Left lung (tissue), 10 donors: ENCODE measurements around the gene CLCN1. TPM values are rescaled to one million over a fixed set of nuclear protein-coding genes. Genes with fewer than 3 reads are reported as not detected.

ENCODE experiments used
- ATAC-seq: fragments of 200-7000 bp; cut with Tn5 transposase; one replicate; pipeline ENCODE4 v1.9.1; 2020; ENCODE audit warnings: moderate library complexity
- DNase-seq, 4 donors: peaks; one replicate each; pipeline ENCODE4 v3.0.0-alpha.2; 2013 to 2020
- H3K27ac ChIP-seq, 2 donors: fragments of 200-600 bp; sonication (generic) in 1 of 2; one replicate each; pipeline versions ENCODE4 v1.5.0 to v1.8.0; 2020 to 2021
- H3K27me3 ChIP-seq, 2 donors: fragments of 200-600 bp; sonication (generic) in 1 of 2; one replicate each; pipeline versions ENCODE4 v1.5.0 to v1.8.0; 2020 to 2021
- H3K36me3 ChIP-seq, 2 donors: fragments of 200-600 bp; sonication (generic) in 1 of 2; one replicate each; pipeline versions ENCODE4 v1.5.0 to v1.8.0; 2020 to 2021
- H3K4me1 ChIP-seq, 2 donors: fragments of 200-600 bp; one replicate each; pipeline ENCODE4 v1.8.0; 2021
- H3K4me3 ChIP-seq, 2 donors: fragments of 200-600 bp; sonication (generic) in 1 of 2; one replicate each; pipeline versions ENCODE4 v1.5.0 to v1.8.0; 2020 to 2021; ENCODE audit warnings: mild to moderate bottlenecking in 1 of 2
- H3K9me3 ChIP-seq, 2 donors: fragments of 200-600 bp; sonication (generic) in 1 of 2; one replicate each; pipeline versions ENCODE4 v1.5.0 to v1.8.0; 2020 to 2021
- CTCF ChIP-seq, 2 donors: fragments of 200-600 bp; sonication (generic) in 1 of 2; IDR thresholded peaks; one replicate each; pipeline versions ENCODE4 v1.5.0 to v1.8.0; 2021; ENCODE audit warnings: antibody characterized with exemption in 2 of 2
- intact Hi-C, 2 donors: fragments of 100-400 bp; cut with DNase I; formaldehyde crosslinking; loops; one replicate each; pipeline versions ENCODE4 v1.11.2 to v1.14.2; 2022
- polyA plus RNA-seq, 6 donors: library from polyadenylated mRNA; unstranded; fragments of 120-200 nt; gene quantifications; one replicate each; pipeline ENCODE4 v1.2.1, GENCODE V29; 2013; ENCODE audit not compliant: insufficient read length in 6 of 6
- total RNA-seq, 2 donors: library from RNA; stranded (reverse); fragmentation: NEBNext Ultra II Directional; extraction: Animal tissue kit (Norgen Biotek cat#: 25700); gene quantifications; one replicate each; pipeline ENCODE4 v1.2.1, GENCODE V29; 2021
- donor health status: DM: no; HTN: yes; CAD: no.
- donor health status: DM: no; HTN: no; CAD: no.

CLCN1 gene
- total and polyA plus RNA-seq, 8 donors: 0.08 to 0.09 (median 0.08) TPM; not detected in 5

GRCh38 chr7:143325240-143325639, 9.3 kb downstream of the CLCN1 start:
- TF ChIP-seq CTCF (IDR thresholded peaks at IDR 0.05): no peak

GRCh38 chr7:143327903-143328302, 12.0 kb downstream of the CLCN1 start:
- intact Hi-C loops: no loop called here
- no peak for TF ChIP-seq CTCF (IDR thresholded peaks at IDR 0.05)
- no peaks in the 10 kb centered on the region for H3K4me1 ChIP-seq
- no peak for DNase-seq
- H3K36me3 ChIP-seq: no peaks in the 10 kb centered on the region
- no peak for ATAC-seq
- H3K4me3 ChIP-seq: no peak overlapping the region
- no peak overlapping the region for H3K27ac ChIP-seq
- H3K9me3 ChIP-seq: no peaks in the 10 kb centered on the region
- no peaks in the 10 kb centered on the region for H3K27me3 ChIP-seq

More at GRCh38 chr7:143325240-143325639, 9.3 kb downstream of the CLCN1 start:
- DNase-seq (no peak), ATAC-seq (peak; percentile 19)
- Histone ChIP-seq H3K4me3 (no peak overlapping the region), H3K27ac (no peak overlapping the region), H3K27me3 (no peaks in the 10 kb centered on the region), H3K36me3 (no peaks in the 10 kb centered on the region), H3K4me1 (no peaks in the 10 kb centered on the region), H3K9me3 (no peaks in the 10 kb centered on the region)
- intact Hi-C loops: no loop called here

GRCh38 chr7:143329471-143330170, 13.7 kb downstream of the CLCN1 start:
- Histone ChIP-seq H3K36me3 (no peaks in the 10 kb centered on the region), H3K27me3 (no peaks in the 10 kb centered on the region), H3K9me3 (no peaks in the 10 kb centered on the region), H3K4me3 (no peak overlapping the region), H3K27ac (no peak overlapping the region), H3K4me1 (no peaks in the 10 kb centered on the region)
- intact Hi-C loops: no loop called here
- DNase-seq (no peak), ATAC-seq (no peak)
- TF ChIP-seq CTCF (IDR thresholded peaks at IDR 0.05): no peak

GRCh38 chr7:143331179-143331801, 15.4 kb downstream of the CLCN1 start:
- Histone ChIP-seq H3K36me3 (no peaks in the 10 kb centered on the region), H3K9me3 (no peaks in the 10 kb centered on the region), H3K4me1 (no peaks in the 10 kb centered on the region), H3K27me3 (no peaks in the 10 kb centered on the region), H3K4me3 (no peak overlapping the region), H3K27ac (no peak overlapping the region)
- TF ChIP-seq CTCF (IDR thresholded peaks at IDR 0.05): no peak
- DNase-seq (peak in 1 of 4 donors; percentile 49), ATAC-seq (peak; percentile 83)
- intact Hi-C loops: no loop called here

- no peak overlapping the region for H3K4me3 ChIP-seq
- H3K4me1 ChIP-seq: no peaks in the 10 kb centered on the region
- TF ChIP-seq CTCF (IDR thresholded peaks at IDR 0.05): no peak
- H3K27ac ChIP-seq: no peak overlapping the region
- H3K36me3 ChIP-seq: no peaks in the 10 kb centered on the region
- intact Hi-C loops: no loop called here
- H3K27me3 ChIP-seq: no peaks in the 10 kb centered on the region
- no peak for ATAC-seq
- H3K9me3 ChIP-seq: no peaks in the 10 kb centered on the region
- DNase-seq: no peak
Measured at GRCh38 chr7:143334244-143334643, 18.3 kb downstream of the CLCN1 start.
